NCI-H1092 (cell line): Measurements from ENCODE around the gene SULT4A1.
"Not testable (repeated sequence)": the region's sequence is repeated elsewhere in the genome, so short reads cannot be mapped to it uniquely, and the experiment has no call there.

Experiments used
- DNase-seq: peaks from one replicate; lab custom pipeline; 2025; lab: John Stamatoyannopoulos, UW

The SULT4A1 gene

DNA sequence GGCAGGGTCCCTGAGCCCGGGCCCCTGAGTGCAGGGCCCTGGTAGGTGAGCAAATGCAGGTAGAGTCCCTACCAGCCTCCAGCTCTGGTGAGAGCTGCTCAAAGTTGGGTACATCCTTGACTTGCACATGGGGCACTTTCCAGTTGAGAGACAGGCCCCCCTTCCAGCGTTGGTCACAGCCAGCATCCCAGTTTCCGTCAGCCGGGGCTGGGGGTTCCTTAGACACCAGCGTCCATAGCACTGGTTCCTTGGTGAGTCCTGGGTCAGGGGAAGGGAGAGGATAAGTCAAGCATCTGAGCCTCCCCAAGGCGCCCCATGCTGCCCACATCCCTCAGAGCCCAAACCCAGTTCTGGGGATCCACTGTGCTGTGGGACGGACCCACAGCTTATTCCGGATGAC, 23.9 kb upstream of the SULT4A1 start:
- DNase-seq: no peak

GRCh38 chr22:43885786-43886185, 23.5 kb upstream of the SULT4A1 start:
- DNase-seq: no peak

GRCh38 chr22:43885319-43885671, 23.0 kb upstream of the SULT4A1 start:
- DNase-seq: no peak

GRCh38 chr22:43884600-43885318, 22.4 kb upstream of the SULT4A1 start:
- DNase-seq: no peak

GRCh38 chr22:43883719-43884415, 21.6 kb upstream of the SULT4A1 start:
- no peak for DNase-seq

DNA sequence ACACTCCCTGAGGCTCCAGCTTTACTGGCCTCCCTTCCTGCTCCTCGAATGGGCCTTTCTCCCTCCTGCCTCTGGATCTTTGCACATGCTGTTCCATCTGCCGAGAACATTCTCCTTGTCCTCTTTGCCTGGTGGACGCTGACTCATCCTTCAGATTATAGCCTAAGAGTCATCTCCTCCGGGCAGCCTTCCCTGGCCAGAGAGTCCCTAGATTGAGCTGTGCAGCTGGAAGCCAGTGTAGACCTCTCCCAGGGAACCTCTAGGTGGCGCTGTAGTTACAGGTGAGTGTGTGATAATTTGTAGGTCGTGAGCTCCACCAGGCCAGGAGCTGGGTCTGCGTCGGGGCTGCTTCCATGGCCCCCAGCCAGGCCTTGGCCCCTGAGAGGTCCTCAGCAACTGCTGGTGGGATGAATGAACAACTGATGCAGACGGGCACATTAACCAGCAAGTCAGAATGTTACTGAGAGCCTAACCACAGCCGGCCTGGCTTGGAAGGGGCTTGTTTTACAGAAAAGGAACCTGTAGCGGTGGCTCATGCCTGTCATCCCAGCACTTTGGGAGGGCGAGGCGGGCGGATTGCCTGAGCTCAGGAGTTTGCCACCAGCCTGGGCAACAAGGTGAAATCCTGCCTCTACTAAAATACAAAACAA, 20.8 kb upstream of the SULT4A1 start:
- no peak for DNase-seq

DNA sequence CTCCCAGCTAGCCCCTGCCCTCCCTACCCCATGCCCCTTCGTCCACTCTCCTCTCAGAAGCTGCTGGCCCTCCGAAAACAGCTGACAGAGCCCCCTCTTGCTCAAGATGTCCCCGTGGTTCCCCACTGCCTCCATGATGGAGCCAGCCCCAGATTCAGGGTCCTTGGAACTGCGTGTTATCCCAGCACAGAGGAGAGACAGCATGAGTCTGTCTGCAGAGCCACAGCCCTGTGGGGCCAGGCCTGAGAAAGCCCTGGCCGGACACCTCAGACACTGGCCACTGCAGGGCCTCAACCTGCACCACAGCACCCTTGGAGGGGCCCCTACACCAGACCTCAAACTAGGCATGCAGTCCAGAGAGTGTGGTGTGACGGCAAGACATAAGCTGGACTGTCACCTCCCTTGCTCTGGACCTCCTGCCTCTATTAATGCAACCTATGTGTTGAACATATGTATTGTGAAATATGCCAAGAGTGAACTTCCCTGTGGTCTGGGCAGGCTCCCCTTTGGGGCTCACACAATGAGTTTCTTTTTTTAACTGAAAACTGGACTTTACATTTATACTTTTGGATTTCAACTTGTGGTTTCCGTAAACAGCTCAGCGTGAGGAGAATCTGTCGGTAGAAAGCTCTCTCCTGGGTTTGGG, 19.9 kb upstream of the SULT4A1 start:
- DNase-seq: no peak

- DNase-seq: no peak
Observed at GRCh38 chr22:43881091-43882061, 19.1 kb upstream of the SULT4A1 start.

GRCh38 chr22:43880541-43880991, 18.3 kb upstream of the SULT4A1 start:
- DNase-seq: no peak

DNA sequence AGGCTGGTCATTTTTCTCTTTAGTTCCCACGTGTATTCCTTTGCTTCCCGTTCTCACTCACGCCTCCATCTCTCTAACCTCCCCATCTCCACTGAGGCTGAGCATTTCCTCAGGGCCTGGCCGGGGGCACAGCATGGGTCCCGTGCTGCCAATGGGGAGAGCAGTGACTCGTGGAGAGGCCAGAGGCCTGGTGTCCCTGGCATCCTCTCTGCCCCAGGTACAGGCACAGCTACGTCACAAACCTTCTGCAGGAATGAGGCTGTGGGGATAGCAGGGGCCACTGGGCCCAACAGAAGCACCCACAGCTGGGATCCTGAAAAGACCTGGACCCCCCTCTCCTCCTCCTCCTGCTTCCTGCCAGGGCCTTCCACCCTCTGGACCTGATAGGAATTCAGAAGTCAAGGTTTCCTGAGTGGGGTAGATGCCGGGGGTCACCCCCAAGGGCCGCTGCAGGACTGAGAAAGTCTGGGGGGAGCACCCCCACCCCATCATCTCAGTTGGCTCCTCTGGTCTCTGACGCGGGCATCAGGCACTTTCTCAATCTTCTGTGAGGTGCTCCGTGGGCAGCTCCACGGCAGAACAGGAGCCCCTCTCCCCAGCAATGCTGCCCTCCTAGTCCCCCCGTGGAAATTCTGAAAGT, 17.7 kb upstream of the SULT4A1 start:
- DNase-seq: no peak

GRCh38 chr22:43878831-43879550, 16.7 kb upstream of the SULT4A1 start:
- DNase-seq: no peak

DNA sequence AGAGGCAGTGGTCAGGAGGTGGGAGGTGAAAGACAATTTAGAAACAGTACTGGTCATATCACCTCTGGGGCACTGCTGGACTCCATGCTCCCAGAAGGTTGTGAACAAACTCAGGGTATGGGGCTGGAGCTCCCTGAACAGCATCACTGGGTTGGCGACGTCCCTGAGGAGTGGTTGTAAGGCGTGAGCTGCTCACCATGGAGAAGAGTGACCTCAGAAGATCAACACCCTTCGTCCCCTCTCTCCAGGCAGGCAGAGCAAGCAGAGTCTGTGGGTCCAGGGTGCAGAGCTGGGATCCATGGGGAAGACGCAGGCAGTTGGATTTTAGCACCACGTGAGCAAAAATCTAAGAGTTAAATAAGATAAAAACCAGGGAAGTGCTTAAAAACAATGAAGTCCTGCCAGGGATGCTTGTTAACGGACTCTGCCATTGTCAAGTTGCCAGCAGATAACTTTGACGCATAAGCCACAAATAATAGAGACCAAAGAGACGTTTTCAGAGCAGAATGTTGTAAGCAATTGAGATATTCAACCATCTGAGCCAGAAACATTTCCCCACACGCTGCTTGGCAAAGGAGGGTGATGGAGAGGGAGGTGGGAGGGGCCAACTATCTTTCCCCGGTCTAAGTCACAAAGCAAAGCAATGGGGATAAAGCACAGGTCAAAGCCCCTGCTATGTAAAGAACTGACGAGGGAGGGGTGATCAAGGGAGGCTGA, 15.9 kb upstream of the SULT4A1 start:
- DNase-seq: no peak

DNA sequence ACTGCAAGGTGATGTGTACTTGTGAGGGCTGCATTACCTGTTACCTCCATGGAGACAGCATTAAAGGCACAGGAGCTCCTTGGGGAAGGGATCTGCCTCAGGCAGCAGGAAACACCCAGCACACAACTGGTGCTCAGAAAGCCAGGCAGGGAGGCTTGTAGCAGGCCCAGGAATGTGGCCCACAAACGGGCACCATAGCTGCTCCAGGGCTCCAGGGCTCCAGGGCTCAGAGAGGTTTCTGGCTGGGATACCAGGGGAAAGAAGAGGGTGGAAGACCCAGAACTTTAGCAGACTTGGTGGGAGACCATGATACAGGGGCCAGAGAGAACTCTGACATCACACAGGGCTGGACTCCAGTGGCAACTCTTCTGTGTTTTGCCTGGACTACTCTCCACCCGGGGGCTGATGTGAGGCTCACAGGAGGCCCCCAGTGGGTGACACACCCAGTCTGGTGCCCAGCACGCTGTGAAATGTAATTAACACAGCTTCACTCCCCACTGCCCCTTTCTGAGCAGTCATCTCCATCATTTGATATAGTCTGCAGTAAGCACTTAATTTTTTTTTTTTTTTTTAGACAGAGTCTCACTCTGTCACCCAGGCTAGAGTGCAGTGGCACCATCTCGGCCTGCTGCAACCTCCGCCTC, 14.7 kb upstream of the SULT4A1 start:
- no peak for DNase-seq

DNA sequence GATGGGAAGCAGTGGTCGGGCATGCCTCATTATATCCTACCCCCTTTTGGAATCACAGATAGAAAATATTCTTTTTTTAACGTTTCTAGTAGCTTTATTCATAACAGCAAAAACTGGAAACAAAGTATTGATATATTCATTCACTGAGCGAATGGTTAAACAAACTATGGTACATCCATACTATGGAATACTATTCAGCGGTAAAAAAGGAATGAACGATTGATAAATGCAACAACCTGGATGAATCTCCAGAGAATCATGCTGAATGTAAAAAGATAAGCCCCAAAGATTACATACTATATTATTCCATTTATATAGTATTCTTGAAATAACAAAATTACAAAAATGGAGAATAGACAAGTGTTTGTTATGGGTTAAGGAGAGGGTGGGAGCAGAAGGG, 7.5 kb upstream of the SULT4A1 start:
- DNase-seq: no peak

DNA sequence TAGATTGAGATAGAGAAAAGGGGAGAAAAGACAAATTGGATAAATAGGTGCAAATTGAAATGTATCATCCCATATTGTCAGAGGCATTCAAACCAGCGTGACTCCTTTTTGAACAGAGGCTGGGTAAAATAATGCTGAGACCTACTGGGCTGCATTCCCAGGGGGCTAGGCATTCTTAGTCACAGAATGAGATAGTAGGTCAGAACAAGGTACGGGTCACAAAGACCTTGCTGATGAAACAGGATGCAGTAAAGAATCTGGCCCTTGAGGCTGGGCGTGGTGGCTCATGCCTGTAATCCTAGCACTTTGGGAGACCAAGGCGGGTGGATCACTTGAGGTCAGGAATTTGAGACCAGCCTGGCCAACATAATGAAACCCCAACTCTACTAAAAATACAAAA, 6.7 kb upstream of the SULT4A1 start:
- not testable (repeated sequence) for DNase-seq

DNA sequence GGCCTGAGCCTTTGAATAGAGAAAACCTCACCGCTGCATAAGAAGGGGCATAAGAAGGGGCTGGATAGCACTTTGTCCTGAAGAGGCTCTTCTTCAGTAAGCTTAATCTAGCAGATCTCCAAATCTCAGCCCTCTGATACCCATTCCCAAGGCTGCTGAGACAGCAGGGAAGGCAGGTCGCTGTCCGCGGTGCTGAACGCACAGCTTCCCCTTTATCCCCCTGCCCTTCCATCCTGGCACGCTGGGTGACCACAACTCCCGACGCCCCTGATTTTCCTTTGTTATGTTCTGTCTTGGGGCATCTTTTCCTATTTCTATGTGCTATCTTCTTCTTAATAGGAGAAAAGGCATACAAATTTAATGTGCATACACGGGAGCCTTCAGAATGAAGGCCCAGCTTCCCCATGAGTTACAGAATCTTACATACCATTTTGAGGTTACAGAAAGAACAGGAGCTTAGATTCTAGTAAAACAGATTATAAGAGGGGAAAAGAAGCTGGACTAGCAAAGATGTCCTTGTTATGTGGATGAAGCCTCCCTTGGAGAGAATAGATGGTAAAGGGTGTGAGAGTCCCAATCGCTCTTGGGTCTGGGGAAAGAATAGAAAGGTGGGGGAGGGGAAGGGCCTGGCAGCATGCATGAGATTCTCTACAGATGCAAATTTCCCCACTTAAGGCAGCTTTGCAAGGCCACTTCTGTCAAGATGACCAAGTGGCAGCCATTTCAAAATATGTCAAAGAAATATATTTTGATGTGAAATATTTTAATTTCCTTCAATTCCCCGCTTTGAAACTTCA, 5.7 kb upstream of the SULT4A1 start:
- DNase-seq: no peak

GRCh38 chr22:43862882-43863202, 529 bp upstream of the SULT4A1 start:
- no peak for DNase-seq

DNA sequence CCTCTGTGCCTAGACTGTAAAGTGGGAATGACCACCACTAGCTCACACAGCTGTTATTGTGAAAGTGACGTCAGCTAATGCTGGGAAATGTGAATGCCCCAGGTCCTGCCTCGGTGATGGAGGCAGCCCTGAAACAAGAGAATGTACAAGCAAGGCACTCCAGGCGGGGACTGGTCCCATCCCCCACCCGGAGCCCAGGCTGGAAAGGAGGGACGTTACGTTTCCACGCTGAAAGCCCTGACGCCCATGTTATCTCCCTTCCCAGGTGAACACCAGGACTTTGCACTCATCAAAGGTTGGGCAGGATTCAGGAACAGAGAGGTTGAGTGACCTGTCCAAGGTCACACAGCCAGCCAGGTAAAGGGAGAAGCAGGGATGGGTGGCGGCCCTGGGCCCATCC, 784 bp downstream of the SULT4A1 start:
- DNase-seq: no peak

GRCh38 chr22:43860831-43861230, 1.5 kb downstream of the SULT4A1 start:
- no peak for DNase-seq
